HL-60 (cell line): Measurements from ENCODE around the gene CLASP2.

Source experiments
- POLR2AphosphoS5 ChIP-seq: IDR thresholded peaks from 2 replicates; pipeline ENCODE4 v1.6.1; 2012; ENCODE audit warnings: low read depth
- TF ChIP-seq, protein P1 (sequence below): IDR thresholded peaks from one replicate; pipeline ENCODE4 v1.5.1; 2011; ENCODE audit warnings: low read length, control low read depth, inconsistent platforms; ENCODE audit not compliant: insufficient read depth

DNA sequence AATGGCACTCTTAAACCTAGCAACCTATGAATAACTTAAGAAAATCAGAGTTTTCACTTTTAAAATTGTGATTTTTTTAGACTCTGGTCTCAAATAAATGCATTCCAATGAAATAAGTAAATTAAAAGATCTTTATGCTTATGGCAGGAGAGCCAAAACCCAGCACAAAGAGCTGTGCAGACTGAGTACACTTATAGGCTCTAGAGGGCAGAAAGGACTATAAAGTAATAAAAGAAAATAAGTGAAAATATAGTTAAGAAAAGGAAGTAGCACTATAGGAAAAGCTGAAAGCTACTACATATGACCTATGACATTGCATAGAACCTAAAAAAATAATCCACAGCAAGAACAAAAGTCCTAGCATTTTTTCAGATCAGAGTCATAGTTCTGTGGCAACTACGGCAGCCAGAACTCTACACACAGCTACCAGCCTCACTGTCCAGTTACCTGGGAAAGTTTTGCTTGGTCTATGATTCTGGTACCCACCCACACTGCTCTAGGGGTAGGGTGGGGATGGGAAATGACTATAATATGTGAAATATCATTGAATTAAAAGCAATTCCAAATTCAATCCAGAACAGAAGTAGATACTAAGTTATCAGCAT, 30.5 kb downstream of the CLASP2 start:
- TF ChIP-seq, protein P1, sequence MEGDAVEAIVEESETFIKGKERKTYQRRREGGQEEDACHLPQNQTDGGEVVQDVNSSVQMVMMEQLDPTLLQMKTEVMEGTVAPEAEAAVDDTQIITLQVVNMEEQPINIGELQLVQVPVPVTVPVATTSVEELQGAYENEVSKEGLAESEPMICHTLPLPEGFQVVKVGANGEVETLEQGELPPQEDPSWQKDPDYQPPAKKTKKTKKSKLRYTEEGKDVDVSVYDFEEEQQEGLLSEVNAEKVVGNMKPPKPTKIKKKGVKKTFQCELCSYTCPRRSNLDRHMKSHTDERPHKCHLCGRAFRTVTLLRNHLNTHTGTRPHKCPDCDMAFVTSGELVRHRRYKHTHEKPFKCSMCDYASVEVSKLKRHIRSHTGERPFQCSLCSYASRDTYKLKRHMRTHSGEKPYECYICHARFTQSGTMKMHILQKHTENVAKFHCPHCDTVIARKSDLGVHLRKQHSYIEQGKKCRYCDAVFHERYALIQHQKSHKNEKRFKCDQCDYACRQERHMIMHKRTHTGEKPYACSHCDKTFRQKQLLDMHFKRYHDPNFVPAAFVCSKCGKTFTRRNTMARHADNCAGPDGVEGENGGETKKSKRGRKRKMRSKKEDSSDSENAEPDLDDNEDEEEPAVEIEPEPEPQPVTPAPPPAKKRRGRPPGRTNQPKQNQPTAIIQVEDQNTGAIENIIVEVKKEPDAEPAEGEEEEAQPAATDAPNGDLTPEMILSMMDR: no peak
- no peak for TF ChIP-seq POLR2AphosphoS5
